ENCODE measurements around the gene TBC1D32.
"Not testable (repeated sequence)": the region's sequence is repeated elsewhere in the genome, so short reads cannot be mapped to it uniquely, and the experiment has no call there.

Gene TBC1D32

DNA sequence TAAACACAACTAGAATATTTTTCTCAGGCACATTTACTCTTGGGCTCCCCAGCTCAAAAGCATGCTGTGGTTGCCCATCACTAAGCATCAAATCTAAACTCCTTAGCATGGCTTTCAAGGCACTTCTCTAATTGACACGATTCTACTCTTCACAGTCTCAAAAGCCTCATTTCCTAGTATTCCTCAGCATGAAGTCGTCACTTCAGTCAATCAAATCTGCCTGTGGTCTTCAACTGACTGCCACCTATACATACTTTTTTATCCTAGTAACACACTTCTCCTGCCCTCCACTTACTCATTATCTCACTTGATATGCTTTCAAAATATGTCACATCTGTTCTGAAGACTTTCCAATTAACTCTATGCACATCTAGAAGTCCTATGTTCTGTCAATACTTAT, 110.3 kb downstream of the TBC1D32 start:
- no peak for DNase-seq (ENCODE audit: low spot score in 2 of 2)
- peaks cover 25% of the 10 kb centered on the region for H3K36me3 Mint-ChIP-seq
- H3K27me3 Mint-ChIP-seq: no peaks in the 10 kb centered on the region
- peaks cover 1% of the 10 kb centered on the region for H3K9me3 Mint-ChIP-seq
- H3K4me1 Mint-ChIP-seq: no peaks in the 10 kb centered on the region
- no peak overlapping the region for H3K4me3 Mint-ChIP-seq
- no peak overlapping the region for H3K27ac Mint-ChIP-seq
- ATAC-seq (ENCODE audit: low read depth): no peak

DNA sequence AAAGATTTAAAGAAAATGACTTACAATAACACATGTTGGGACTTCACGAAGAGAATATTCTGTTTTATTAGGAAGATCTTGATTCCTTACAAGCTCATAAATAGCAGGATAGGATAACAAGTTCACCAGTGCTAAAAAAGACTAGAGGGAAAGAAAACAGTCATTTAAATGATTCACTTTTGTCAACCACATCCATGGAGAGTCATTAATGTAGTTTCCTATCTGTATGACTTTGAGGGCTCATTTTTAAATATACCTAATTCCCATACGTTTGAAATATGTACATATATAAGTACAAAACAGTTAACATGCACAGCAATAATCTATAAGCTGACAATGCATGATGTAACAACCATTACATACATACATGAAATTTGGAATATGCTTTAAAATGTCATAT, 111.1 kb downstream of the TBC1D32 start:
- no peak overlapping the region for H3K27ac Mint-ChIP-seq
- H3K27me3 Mint-ChIP-seq: no peaks in the 10 kb centered on the region
- H3K9me3 Mint-ChIP-seq: peaks cover 4% of the 10 kb centered on the region
- no peak for DNase-seq (ENCODE audit: low spot score in 2 of 2)
- no peak for ATAC-seq (ENCODE audit: low read depth)
- H3K36me3 Mint-ChIP-seq: peaks cover 30% of the 10 kb centered on the region
- no peaks in the 10 kb centered on the region for H3K4me1 Mint-ChIP-seq
- H3K4me3 Mint-ChIP-seq: no peak overlapping the region

DNA sequence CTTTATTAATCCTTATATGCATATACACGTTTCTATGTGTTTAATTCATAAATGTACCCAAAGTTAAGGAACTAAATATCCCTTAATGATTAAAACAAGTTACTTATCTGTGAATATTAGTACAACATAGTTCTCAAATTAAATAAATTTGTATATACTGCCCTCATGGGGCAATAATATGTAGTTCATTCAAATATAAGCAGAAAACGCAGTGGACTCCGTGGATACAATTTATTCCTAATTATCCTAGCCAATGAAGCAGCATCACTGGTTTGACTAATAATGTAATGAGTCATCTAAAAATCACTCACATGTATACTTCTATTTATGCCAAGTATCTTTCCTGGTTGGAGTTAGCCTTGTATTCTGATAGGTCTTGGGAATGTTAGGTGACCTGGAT, 111.6 kb downstream of the TBC1D32 start:
- H3K27me3 Mint-ChIP-seq: no peaks in the 10 kb centered on the region
- no peak overlapping the region for H3K27ac Mint-ChIP-seq
- ATAC-seq (ENCODE audit: low read depth) (no peak), DNase-seq (ENCODE audit: low spot score in 2 of 2) (no peak)
- H3K9me3 Mint-ChIP-seq: peaks cover 6% of the 10 kb centered on the region
- H3K36me3 Mint-ChIP-seq: peaks cover 36% of the 10 kb centered on the region
- H3K4me1 Mint-ChIP-seq: no peaks in the 10 kb centered on the region
- H3K4me3 Mint-ChIP-seq: no peak overlapping the region

DNA sequence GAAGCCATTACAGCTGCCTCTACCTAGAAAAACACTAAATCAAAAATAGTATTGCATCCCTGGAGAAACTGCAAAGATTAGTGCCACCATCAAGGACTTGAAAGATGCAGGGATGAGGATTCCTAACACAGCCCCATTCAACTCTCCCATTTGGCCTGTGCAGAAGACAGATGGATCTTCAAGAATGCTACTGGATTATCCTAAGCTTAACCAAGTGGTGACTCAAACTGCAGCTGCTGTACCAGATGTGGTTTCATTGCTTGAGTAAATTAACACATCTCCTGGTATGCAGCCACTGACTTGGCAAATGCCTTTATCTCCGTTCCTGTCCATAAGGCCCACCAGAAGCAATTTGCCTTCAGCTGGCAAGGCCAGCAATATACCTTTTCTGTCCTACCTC, 117.4 kb downstream of the TBC1D32 start:
- Mint-ChIP-seq H3K36me3 (peaks cover 69% of the 10 kb centered on the region), H3K27ac (no peak overlapping the region), H3K27me3 (no peaks in the 10 kb centered on the region), H3K4me1 (no peaks in the 10 kb centered on the region), H3K4me3 (no peak overlapping the region), H3K9me3 (peaks cover 14% of the 10 kb centered on the region)
- DNase-seq (ENCODE audit: low spot score in 2 of 2) (no peak), ATAC-seq (ENCODE audit: low read depth) (no peak)

DNA sequence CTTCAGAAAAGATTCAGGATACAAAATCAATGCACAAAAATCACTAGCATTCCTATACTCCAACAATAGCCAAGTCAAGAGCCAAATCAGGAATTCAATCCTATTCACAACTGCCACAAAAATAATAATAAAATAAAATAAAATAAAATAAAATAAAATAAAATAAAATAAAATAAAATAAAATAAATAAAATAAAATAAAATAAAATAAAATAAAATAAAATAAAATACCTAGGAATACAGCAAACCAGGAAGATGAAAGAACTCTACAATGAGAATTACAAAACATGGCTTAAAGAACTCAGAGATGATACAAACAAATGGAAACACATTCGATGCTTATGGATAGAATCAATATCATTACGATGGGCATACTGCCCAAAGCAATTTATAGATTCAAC, 120.9 kb downstream of the TBC1D32 start:
- not testable (repeated sequence) for ATAC-seq (ENCODE audit: low read depth); H3K4me3 Mint-ChIP-seq; H3K27ac Mint-ChIP-seq; DNase-seq (ENCODE audit: low spot score in 2 of 2); H3K4me1 Mint-ChIP-seq; H3K27me3 Mint-ChIP-seq
- Mint-ChIP-seq H3K9me3 (peaks cover 12% of the 10 kb centered on the region), H3K36me3 (peaks cover 51% of the 10 kb centered on the region)

DNA sequence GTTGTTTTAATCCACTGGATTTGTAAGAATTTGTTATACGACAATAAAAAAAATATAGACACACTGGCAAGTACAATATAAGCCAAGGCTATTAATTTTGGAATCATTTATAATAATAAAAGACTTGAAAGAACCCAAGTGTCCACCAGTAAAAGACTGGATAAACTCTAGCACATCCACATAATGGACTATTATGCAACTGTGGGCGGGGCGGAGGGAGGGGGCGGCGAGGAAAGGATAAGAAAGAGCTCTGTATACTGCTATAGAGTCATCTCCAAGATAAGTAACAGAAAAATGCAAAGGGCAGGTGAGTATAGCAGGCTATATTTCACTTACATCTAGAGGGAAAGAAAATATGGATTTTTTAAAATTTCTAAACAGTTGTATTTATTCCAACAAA, 123.3 kb downstream of the TBC1D32 start:
- Mint-ChIP-seq H3K27ac (no peak overlapping the region), H3K4me1 (no peaks in the 10 kb centered on the region), H3K9me3 (peaks cover 10% of the 10 kb centered on the region), H3K4me3 (no peak overlapping the region), H3K27me3 (no peaks in the 10 kb centered on the region), H3K36me3 (peaks cover 40% of the 10 kb centered on the region)
- DNase-seq (ENCODE audit: low spot score in 2 of 2): no peak
- no peak for ATAC-seq (ENCODE audit: low read depth)

DNA sequence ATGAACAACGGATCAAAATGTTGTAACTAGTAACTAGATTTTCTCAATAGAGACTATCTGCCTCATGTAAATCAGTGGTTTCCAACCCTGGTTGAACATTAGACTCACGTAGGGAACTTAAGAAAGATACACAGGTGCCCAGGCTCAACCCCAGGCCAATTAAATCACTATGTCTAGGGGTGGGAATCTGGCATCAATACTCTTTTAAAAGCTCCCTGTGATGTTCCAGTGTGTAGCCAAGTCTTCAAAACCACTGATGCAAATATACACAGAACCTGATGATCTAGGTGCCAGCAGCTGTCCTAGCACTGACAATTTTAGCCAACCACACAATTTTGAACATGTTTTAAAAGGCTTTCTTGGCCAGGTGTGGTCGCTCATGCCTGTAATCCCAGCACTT, 128.7 kb downstream of the TBC1D32 start:
- H3K27me3 Mint-ChIP-seq: no peaks in the 10 kb centered on the region
- H3K36me3 Mint-ChIP-seq: peaks cover 21% of the 10 kb centered on the region
- no peaks in the 10 kb centered on the region for H3K4me1 Mint-ChIP-seq
- no peak overlapping the region for H3K4me3 Mint-ChIP-seq
- H3K9me3 Mint-ChIP-seq: peaks cover 2% of the 10 kb centered on the region
- H3K27ac Mint-ChIP-seq: no peak overlapping the region
- ATAC-seq (ENCODE audit: low read depth) (no peak), DNase-seq (ENCODE audit: low spot score in 2 of 2) (no peak)

DNA sequence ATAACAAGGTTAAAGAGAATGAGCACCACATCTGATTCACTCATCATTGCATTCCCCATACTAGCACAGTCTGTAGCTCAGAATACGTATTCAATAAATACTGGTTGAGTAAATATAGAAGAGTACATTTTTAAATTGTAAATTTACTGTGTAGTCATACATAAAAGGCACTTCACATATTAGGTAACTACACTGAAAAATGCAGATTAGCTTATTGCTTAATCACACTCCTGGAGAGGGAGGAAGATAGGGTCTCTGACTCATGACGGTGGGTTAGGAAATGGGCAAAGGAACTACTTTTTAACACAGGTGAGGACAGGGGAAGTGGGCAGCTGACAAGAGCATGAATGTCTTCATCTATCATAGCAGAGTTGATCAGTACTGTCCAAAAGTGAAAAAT, 133.2 kb downstream of the TBC1D32 start:
- H3K27me3 Mint-ChIP-seq: no peaks in the 10 kb centered on the region
- H3K9me3 Mint-ChIP-seq: no peaks in the 10 kb centered on the region
- H3K4me1 Mint-ChIP-seq: no peaks in the 10 kb centered on the region
- DNase-seq (ENCODE audit: low spot score in 2 of 2) (no peak), ATAC-seq (ENCODE audit: low read depth) (no peak)
- H3K27ac Mint-ChIP-seq: no peak overlapping the region
- H3K36me3 Mint-ChIP-seq: peaks cover 20% of the 10 kb centered on the region
- no peak overlapping the region for H3K4me3 Mint-ChIP-seq

DNA sequence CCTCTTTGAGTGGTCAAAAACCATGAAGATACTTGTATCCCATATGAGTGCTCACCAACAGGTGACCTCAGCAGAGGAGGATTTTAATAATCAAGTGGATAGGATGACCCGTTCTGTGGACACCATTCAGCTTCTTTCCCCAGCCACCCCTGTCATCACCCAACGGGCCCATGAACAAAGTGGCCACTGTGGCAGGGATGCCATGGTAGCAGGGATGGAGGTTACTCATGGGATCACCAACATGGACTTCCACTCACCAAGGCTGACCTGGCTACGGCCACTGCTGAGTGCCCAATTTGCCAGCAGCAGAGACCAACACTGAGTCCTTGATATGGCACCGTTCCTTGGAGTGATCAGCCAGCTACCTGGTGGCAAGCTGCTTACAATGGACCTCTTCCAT, 138.2 kb downstream of the TBC1D32 start:
- not testable (repeated sequence) for ATAC-seq (ENCODE audit: low read depth); H3K4me1 Mint-ChIP-seq; H3K9me3 Mint-ChIP-seq; H3K4me3 Mint-ChIP-seq; H3K27ac Mint-ChIP-seq; DNase-seq (ENCODE audit: low spot score in 2 of 2); H3K27me3 Mint-ChIP-seq
- peaks cover 19% of the 10 kb centered on the region for H3K36me3 Mint-ChIP-seq

DNA sequence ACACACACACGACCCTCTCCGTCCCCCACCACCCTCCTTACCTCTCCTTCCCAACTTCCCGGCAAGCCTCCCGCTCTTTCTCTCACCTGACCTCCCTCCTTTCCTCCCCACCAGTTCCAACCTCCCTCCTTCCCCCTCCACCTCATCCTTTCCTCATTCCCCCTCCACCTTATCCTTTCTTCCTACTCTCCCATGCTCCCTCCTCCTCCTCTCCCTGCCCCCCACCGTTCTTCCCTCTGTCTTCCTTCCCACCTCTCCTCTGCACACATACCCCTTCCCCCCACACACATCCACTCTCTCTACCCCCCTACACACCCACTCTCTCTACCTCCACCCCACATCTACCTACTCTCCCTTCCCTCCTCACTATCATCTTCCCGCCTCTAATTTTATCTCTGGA, 144.2 kb downstream of the TBC1D32 start:
- Mint-ChIP-seq H3K27me3 (no peaks in the 10 kb centered on the region), H3K27ac (no peak overlapping the region), H3K4me1 (no peaks in the 10 kb centered on the region), H3K9me3 (no peaks in the 10 kb centered on the region), H3K4me3 (no peak overlapping the region), H3K36me3 (peaks cover 6% of the 10 kb centered on the region)
- ATAC-seq (ENCODE audit: low read depth) (no peak), DNase-seq (ENCODE audit: low spot score in 2 of 2) (no peak)

DNA sequence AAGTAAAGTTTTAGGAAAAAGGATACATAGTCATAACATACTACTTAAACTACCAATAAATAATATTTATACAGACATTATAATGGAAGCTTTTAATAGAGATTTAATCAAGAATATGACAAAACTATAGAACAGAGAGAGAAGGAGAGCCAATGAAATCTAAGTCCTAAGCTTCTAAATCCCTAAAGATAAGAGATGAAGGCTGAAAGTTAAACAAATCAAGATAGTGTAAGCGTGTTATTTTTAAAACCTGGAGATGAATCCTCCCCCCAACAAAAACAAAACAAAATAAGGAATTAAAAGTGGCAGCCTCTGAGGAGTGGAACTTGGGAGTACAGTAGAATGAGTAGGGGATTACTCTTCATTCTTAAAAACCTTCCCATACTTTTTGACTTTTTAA, 145.9 kb downstream of the TBC1D32 start:
- Mint-ChIP-seq H3K36me3 (peaks cover 8% of the 10 kb centered on the region), H3K4me3 (no peak overlapping the region), H3K27ac (no peak overlapping the region), H3K4me1 (no peaks in the 10 kb centered on the region), H3K9me3 (no peaks in the 10 kb centered on the region), H3K27me3 (no peaks in the 10 kb centered on the region)
- ATAC-seq (ENCODE audit: low read depth) (no peak), DNase-seq (ENCODE audit: low spot score in 2 of 2) (no peak)

DNA sequence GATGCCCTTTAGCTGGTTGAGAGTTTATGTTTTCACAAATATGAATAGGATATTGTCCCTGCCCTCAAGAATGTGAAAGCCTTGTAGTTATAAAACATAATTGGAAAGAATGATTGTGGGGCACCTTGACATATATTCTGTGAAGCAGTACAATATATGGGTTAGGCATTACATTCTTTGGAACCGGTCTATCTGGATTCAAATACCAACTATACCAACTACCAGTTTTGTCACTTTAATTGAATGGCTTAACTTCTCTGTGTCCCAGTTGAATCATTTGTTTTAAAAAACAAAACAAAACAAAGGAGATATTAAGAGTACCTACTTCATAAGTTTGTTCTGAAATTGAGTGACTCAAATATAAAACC, 146.5 kb downstream of the TBC1D32 start:
- no peaks in the 10 kb centered on the region for H3K4me1 Mint-ChIP-seq

DNA sequence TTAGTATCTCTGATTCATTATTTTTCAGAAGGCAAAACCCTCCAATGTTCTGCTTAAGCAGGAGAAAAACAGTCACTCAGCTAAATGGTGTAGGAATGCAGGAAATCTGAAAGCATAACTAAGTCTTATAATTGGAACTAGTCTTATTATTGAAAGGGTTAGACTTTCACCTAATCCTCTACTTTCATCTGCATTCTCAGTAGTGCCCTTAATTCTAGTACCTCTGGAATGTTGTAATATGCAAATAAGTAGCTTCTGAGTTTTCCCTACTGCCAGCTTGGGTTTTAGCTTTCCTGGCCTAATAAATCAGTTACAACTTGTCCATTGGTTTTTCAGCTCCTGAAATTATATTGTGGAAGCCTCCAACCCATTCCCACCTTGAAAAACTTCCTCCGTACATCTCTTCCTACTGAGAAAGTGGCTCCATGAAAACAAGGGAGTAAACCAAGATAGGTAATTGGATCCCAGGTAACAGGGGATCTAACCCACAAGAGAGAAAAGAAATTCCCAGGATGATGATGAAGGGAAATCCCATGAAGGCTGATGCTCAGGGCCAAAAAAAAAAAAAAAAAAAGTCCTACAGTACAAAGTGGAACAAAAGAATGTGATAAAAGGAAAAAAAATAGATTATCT, 147.0 kb downstream of the TBC1D32 start:
- Mint-ChIP-seq H3K36me3 (peaks cover 8% of the 10 kb centered on the region), H3K9me3 (no peaks in the 10 kb centered on the region), H3K4me1 (no peaks in the 10 kb centered on the region), H3K27me3 (no peaks in the 10 kb centered on the region), H3K27ac (no peak overlapping the region), H3K4me3 (no peak overlapping the region)
- no peak for DNase-seq (ENCODE audit: low spot score in 2 of 2)
- no peak for ATAC-seq (ENCODE audit: low read depth)

More for the DNA sequence above, 146.5 kb downstream of the TBC1D32 start:
- Mint-ChIP-seq H3K4me3 (no peak overlapping the region), H3K36me3 (peaks cover 8% of the 10 kb centered on the region), H3K27me3 (no peaks in the 10 kb centered on the region), H3K9me3 (no peaks in the 10 kb centered on the region), H3K27ac (no peak overlapping the region)
- ATAC-seq (ENCODE audit: low read depth) (no peak), DNase-seq (ENCODE audit: low spot score in 2 of 2) (no peak)

DNA sequence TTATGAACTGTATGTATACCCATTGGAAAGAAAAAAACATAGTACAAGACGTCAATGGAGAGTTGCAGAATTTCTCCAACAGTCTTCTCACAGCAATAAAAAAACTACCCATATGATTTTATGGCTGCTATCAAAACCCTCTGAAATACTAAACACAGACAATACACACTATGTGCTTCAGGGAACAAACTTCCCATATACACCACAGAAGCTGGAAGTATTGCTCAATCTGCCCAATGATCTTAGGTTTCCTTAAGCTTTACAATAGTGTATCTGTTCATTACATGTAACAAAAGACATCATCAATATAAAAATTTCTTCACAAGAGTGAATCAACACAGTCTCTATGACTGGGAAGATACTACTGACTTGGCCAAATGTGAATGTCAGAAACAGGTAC, 150.5 kb downstream of the TBC1D32 start:
- no peak overlapping the region for H3K27ac Mint-ChIP-seq
- peaks cover 22% of the 10 kb centered on the region for H3K36me3 Mint-ChIP-seq
- H3K4me3 Mint-ChIP-seq: no peak overlapping the region
- no peak for ATAC-seq (ENCODE audit: low read depth)
- no peak for DNase-seq (ENCODE audit: low spot score in 2 of 2)
- no peaks in the 10 kb centered on the region for H3K27me3 Mint-ChIP-seq
- H3K9me3 Mint-ChIP-seq: peaks cover 6% of the 10 kb centered on the region
- H3K4me1 Mint-ChIP-seq: no peaks in the 10 kb centered on the region

DNA sequence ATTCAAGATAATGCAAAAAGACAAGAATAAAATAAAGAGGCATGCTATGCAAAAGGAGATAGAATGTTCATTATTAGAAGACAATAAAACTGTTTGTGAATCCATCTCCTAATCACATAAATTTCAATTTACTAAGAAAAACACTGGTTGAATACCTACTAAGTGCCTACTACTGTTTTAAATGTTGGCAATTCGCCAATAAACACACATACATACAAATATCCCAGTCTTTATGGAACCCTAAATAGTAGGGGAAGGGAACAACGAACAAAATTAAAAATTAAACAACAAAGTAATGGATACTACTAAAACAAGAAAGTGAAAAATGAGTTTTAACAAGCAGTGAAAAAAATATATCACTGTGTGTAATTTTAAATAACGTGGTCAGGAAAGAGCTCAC, 158.5 kb downstream of the TBC1D32 start:
- no peak overlapping the region for H3K27ac Mint-ChIP-seq
- DNase-seq (ENCODE audit: low spot score in 2 of 2) (no peak), ATAC-seq (ENCODE audit: low read depth) (no peak)
- H3K27me3 Mint-ChIP-seq: no peaks in the 10 kb centered on the region
- H3K9me3 Mint-ChIP-seq: peaks cover 2% of the 10 kb centered on the region
- H3K36me3 Mint-ChIP-seq: peaks cover 36% of the 10 kb centered on the region
- no peaks in the 10 kb centered on the region for H3K4me1 Mint-ChIP-seq
- no peak overlapping the region for H3K4me3 Mint-ChIP-seq

Data from memory B cell (primary cell).